AML-193 (cell line): ENCODE results near the gene PDE4D.

ENCODE experiments used
- DNase-seq, 2 experiments: peaks; one replicate each; lab custom pipeline; 2025; lab: John Stamatoyannopoulos, UW

The PDE4D gene

DNA sequence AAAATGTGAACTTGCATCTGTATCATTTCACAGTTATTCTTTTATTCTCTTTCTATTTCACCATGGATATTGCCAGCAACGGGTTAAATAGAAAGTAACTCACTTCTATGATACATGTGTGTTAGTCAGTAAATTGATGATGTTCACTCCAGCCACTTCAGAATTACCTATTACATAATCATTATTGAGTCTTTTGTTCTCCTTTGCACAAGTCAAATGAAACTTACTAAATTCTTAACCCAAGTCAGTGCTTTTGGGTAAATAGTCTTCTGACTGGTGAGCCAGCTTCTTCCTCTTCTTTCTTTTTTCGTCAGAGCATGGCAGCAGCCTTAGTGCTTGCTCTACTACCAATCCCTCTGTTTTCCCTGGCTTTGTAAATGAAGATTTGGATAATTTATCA, 966.3 kb downstream of the PDE4D start:
- no peak for DNase-seq

DNA sequence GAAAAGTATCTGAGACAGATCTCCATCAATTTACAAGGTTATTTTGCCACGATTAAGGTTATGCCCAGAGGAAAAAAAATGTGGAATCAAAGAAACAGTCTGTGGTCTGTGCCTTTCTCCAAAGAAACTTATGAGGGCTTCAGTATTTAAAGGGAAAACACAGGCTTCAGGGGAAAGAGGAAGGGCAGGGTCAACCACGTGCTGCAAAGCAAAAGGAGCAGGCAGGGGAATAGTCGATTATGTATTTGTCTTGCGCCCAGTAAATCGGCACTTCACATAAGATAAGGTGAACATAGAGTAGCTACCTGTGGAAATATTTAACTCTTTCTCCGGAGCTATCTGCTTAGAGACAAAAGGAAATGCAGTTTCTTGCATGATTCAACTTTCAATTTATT, 967.0 kb downstream of the PDE4D start:
- DNase-seq: no peak

DNA sequence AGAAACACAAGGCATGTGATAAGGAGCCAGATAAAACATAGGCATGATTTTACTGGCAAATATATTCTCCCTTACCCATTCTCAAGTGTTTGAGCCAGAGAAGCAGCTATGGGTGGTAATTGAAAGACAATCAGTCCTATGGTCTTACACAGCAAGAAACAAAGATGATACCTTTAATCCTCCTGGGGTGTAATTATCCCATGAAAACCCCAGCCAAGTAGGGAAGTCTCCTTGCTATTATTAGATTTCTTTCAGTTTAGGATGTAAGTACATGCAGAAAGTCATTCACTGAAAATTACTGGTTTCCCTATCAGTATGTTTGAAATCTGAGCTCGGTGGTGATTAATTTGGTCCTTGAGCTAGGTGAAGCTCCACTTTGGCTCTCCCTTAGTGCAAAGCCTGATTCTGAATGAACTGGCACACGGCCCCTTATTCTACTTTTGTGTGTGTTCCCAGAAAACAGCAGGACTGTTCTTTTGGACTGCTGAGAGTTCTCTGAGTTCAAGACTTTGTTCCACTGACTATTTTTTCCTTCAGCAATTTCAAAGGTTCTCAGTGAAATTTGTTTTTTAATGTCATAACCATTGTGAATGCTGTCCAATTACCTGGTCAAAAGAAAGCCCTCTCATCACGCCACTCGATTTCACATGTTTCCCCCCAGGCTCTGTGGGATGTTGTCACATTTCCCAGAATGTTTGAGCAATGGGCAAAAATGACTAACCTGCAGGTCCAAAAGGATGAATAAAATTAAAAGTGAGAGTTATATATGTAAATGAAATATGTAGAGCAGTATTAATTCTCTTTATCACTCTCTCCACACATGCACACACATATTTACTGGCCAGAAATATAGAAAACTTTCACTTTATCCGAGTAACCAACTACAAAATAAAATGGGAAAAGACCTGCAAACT, 967.6 kb downstream of the PDE4D start:
- DNase-seq: no peak

DNA sequence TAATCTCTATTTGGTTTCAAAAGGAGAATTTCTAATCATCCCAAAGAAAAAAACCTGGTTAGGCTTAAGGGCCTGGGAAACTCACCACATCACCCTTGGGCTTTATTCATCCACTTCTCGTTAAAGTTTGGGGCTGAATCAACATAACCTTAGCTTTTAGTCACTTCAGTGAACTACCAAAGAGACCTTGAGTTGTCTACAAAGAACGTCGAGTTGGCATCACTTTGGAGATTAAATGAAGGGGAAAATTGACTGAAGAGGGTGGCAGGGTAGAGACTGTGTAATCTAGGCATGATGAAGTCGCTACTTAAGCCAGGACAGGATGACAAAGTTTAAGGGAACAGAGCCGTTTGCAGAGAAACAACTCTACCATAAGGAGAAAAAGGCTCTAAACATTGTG, 969.2 kb downstream of the PDE4D start:
- DNase-seq: no peak

DNA sequence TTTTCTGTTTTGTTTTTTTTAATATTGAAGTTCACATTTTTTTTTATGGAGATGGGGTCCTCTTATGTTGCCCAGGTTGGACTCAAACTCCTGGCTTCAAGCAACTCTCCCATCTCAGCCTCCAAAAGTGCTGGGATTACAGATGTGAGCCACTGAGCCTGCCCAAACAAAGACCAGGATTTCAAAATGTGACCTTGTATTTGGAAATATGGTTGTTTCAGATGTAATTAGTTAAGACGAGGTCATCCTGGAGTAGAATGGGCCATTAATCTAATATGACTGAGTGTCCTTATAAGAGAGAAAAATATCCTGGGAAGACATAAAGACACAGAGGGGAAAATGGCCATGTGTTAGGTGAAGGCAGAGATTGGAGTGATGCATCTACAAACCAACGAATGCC, 970.2 kb downstream of the PDE4D start:
- no peak for DNase-seq

DNA sequence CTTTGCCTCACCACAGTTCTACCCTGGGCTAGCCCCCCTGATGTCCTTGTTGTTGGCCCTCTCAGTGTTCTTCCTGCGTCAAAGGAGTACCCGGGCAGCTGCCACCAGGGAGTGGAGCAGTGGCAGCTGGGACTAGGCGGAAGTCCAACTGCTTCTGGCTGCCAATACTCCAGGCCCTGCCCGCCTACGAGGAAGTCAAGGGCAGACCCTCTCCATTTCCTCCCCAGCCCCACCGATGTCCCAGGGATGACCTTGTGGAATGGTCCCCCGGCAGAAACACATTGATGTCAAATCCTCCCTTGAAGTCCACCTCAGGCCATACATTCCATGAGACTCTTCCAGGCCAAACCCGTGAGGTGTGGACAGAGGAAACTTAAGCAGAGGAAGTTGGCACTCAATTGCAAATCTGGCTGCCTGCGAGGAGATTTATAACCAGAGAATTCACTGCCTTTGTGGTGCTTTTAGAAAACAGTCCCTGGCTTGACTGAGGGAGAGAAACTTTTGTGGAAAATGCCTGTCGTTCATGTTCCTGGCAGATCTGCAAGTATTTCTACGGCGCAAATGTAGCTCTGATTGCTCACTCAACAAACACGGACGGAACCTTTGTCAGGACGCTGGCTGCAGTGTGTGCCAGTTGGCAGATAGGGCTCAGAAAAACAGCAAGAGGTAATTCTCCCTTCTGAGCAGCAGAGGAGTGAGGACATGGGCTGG, 970.9 kb downstream of the PDE4D start:
- no peak for DNase-seq

DNA sequence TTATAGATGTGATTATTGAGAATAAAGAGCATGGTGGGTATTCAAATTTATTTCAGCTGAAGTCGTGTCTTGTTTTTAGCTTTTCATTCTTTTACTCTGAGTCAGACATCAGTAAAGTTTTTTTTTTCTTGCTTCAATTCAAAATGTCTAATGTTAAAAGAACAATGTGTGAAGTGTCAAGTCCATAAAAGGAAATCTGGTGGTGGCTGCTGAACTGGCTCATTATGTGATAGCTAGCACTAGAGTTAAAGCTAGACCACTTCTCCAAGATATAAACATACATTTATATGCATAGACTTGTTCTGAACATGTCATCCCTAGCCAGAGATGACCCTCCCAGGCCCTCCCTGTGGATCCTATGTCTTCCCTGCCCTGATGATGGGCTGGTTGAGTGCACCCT, 972.4 kb downstream of the PDE4D start:
- no peak for DNase-seq

DNA sequence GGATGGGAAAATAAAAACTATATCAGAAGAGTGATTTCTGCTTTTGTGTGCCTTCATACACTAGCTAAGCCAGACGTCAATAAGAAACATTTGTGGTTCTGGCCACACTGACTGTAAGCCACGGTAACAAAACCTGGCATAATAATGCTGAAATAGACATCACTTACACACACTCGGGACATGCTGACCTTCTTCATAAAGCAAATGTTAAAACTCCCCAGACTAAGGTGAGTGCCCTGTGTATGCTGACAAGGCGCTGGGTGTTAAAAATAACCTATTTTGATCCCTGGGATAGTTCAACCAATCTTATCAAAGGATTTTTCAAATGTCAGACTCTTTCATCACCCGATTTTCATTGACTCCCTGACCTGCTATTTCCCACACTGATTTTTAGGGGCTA, 973.7 kb downstream of the PDE4D start:
- no peak for DNase-seq
